Lower lobe of right lung (tissue), 2 donors: Measurements from ENCODE around the gene TPRG1L. TPM values are rescaled to one million over a fixed set of nuclear protein-coding genes. Genes with fewer than 3 reads are reported as not detected.
"Not testable (repeated sequence)": the region's sequence is repeated elsewhere in the genome, so short reads cannot be mapped to it uniquely, and the experiment has no call there.

Experiments used
- ATAC-seq, 2 donors: fragments of 200-7000 bp; cut with Tn5 transposase; one replicate each; pipeline ENCODE4 v1.9.1; 2020 to 2022; ENCODE audit warnings: mild to moderate bottlenecking in 2 of 2, moderate library complexity in 2 of 2
- DNase-seq: peaks from one replicate; pipeline ENCODE4 v3.0.0-alpha.2; 2020
- H3K27ac ChIP-seq: fragments of 200-600 bp; one replicate; pipeline ENCODE4 v1.8.0; 2022
- H3K27me3 ChIP-seq: fragments of 200-600 bp; one replicate; pipeline ENCODE4 v1.8.0; 2022; ENCODE audit warnings: low read depth
- H3K36me3 ChIP-seq: fragments of 200-600 bp; one replicate; pipeline ENCODE4 v1.8.0; 2022; ENCODE audit warnings: mild to moderate bottlenecking
- H3K4me1 ChIP-seq: fragments of 200-600 bp; one replicate; pipeline ENCODE4 v1.8.0; 2022
- H3K4me3 ChIP-seq: fragments of 200-600 bp; one replicate; pipeline ENCODE4 v1.8.0; 2022; ENCODE audit warnings: mild to moderate bottlenecking
- H3K9me3 ChIP-seq: fragments of 200-600 bp; one replicate; pipeline ENCODE4 v1.8.0; 2022
- CTCF ChIP-seq: fragments of 200-600 bp; IDR thresholded peaks from one replicate; pipeline ENCODE4 v1.8.0; 2022; ENCODE audit warnings: antibody characterized with exemption, mild to moderate bottlenecking
- intact Hi-C: fragments of 100-400 bp; cut with DNase I; formaldehyde crosslinking; loops from one replicate; pipeline ENCODE4 v1.11.0; 2022
- total RNA-seq: library from RNA; stranded (reverse); fragmentation: NEBNext Ultra II Directional; extraction: Animal tissue kit (Norgen Biotek cat#: 25700); gene quantifications from one replicate; pipeline ENCODE4 v1.2.1, GENCODE V29; 2021
- donor health status: DM: no; HTN: yes; CAD: no; lungs with severe emphysema.

TPRG1L gene
- total RNA-seq, 1 donor from 2014 or later, result 46.1 TPM

- intact Hi-C loops, result no loop called here
- ATAC-seq, result peak; percentile 83 to 86
- no peak overlapping the region for H3K27ac ChIP-seq
- no peaks in the 10 kb centered on the region for H3K9me3 ChIP-seq
- TF ChIP-seq CTCF, result peak; percentile 85
- H3K4me3 ChIP-seq, result no peak overlapping the region
- H3K4me1 ChIP-seq, result peaks cover 51% of the 10 kb centered on the region
- DNase-seq, result peak; percentile 70
- no peaks in the 10 kb centered on the region for H3K36me3 ChIP-seq
- H3K27me3 ChIP-seq, result no peaks in the 10 kb centered on the region
These were observed 5.7 kb upstream of the TPRG1L start for GRCh38 chr1:3618881-3619671.

GRCh38 chr1:3620708-3621107 lies 4.1 kb upstream of the TPRG1L start:
- TF ChIP-seq CTCF, result no peak
- Histone ChIP-seq H3K4me1 (peaks cover 40% of the 10 kb centered on the region), H3K27ac (no peak overlapping the region), H3K36me3 (no peaks in the 10 kb centered on the region), H3K9me3 (no peaks in the 10 kb centered on the region), H3K27me3 (no peaks in the 10 kb centered on the region), H3K4me3 (no peak overlapping the region)
- intact Hi-C loops, result no loop called here
- no peak for DNase-seq
- no peak for ATAC-seq

GRCh38 chr1:3621151-3621671 lies 3.6 kb upstream of the TPRG1L start:
- H3K4me3 ChIP-seq, intact Hi-C loops, H3K9me3 ChIP-seq, H3K27me3 ChIP-seq, H3K27ac ChIP-seq, ATAC-seq, H3K36me3 ChIP-seq: not testable (repeated sequence)
- peak; percentile 66 for DNase-seq
- H3K4me1 ChIP-seq, result peaks cover 45% of the 10 kb centered on the region
- TF ChIP-seq CTCF, result peak; percentile 72

- H3K36me3 ChIP-seq, H3K27me3 ChIP-seq, H3K9me3 ChIP-seq, DNase-seq, H3K4me3 ChIP-seq, ATAC-seq, H3K27ac ChIP-seq, intact Hi-C loops: not testable (repeated sequence)
- peaks cover 47% of the 10 kb centered on the region for H3K4me1 ChIP-seq
These were observed 2.7 kb upstream of the TPRG1L start for GRCh38 chr1:3622102-3622501.

- intact Hi-C loops, result no loop called here
- H3K4me3 ChIP-seq, result peak overlapping the region; percentile 99
- H3K27me3 ChIP-seq, result no peaks in the 10 kb centered on the region
- peaks cover 43% of the 10 kb centered on the region for H3K4me1 ChIP-seq
- DNase-seq (no peak), ATAC-seq (no peak)
- H3K9me3 ChIP-seq, result no peaks in the 10 kb centered on the region
- no peak for TF ChIP-seq CTCF
- peaks cover 23% of the 10 kb centered on the region for H3K36me3 ChIP-seq
- peak overlapping the region; percentile 88 for H3K27ac ChIP-seq
These were observed 1.2 kb upstream of the TPRG1L start for GRCh38 chr1:3623441-3624199.
